H4 (cell line): ENCODE results near the gene HK1. TPM values are rescaled to one million over a fixed set of nuclear protein-coding genes. Genes with fewer than 3 reads are reported as not detected.

Experiments used
- DNase-seq: peaks from one replicate; pipeline ENCODE4 v3.0.0-alpha.2; 2015; ENCODE audit warnings: low spot score
- total RNA-seq: library from RNA; depleted of rRNA; stranded (reverse); fragments of >200 nt; shearing (Covaris generic); gene quantifications from 2 replicates; pipeline ENCODE4 v1.2.3, GENCODE V29; 2014

The HK1 gene
- total RNA-seq, 1 experiment from 2014 or later: 32.1 TPM

DNA sequence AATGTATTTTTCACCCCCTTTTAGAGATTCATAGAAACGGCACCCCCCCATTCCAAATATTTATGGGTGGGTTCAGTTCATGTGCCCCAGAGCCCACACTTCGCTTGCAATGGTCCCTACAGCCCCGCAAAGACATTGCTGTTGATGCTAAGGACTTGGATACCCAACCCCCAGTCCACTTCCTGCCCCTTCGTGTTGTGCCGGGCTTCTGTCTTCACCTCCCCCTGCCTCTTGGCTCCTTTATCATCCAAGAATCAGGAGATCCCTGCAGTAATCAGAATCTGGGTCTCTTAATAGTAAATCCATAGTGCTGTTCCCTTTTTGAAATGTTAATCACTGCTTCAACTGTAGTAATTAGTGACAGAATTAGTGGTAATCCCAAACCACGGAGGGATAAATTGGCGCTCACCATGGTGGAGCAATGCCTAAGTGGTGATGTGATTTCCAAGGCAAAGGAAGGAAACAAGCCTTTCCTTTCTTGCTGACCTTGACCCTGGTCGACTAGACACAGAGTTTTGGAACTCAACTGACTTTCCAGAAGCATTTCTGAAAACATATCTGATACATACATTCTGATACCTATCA is 67.7 kb downstream of the HK1 start:
- DNase-seq: no peak

GRCh38 chr10:69346776-69347175 is 68.5 kb downstream of the HK1 start:
- no peak for DNase-seq

- DNase-seq: peak; percentile 56
Observed at GRCh38 chr10:69348816-69349541, 70.7 kb downstream of the HK1 start.

GRCh38 chr10:69349542-69349888 is 71.2 kb downstream of the HK1 start:
- DNase-seq: no peak

DNA sequence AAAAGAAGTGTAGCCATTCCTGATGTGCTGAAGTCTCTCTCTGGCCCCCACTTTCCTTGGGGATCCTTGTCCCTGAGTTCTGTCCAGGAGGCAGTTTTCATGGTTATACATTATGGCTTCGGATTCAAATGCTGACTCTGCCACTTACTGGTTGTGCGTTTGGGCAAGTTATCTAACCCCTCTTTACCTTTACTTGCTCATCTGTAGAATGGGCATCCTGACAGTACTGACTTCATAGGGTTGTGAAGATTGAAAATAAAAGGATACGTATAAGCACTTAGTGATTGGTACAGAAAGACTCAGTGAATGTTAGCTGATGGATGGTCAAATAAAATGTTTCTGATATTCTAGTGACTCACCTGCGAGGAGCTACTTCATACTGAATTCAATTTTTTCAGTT is 73.3 kb downstream of the HK1 start:
- no peak for DNase-seq

DNA sequence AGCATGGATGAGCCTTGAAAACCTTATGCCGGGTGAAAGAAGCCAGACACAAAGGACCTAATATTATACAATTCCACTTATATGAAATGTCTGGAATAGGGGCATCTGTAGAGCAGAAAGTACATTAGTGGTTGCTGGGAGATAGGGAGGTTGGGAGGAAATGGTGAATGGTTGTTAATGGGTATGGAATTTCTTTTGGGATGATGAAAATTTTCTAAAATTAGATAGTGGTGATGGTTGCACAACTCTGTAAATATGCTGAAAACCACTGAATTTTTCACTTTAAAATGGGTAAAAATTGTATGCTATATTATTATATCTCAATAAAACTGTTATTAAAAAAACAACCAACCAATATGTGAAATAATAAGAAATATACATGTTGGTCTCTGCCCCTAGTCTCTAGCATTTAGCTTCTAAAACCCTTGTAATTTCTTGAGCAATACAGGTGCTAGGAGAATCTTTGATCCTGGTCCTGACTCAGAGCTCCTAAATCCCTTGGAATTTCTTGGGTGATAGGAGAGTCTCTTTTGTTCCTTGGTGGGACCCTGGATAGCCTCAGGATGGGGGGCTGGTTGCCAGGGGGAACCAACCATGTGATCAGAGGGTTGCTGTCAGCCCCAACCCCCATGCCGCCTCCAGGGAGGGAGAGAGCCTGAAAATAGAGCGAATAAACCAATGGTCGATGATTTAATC is 74.4 kb downstream of the HK1 start:
- no peak for DNase-seq

DNA sequence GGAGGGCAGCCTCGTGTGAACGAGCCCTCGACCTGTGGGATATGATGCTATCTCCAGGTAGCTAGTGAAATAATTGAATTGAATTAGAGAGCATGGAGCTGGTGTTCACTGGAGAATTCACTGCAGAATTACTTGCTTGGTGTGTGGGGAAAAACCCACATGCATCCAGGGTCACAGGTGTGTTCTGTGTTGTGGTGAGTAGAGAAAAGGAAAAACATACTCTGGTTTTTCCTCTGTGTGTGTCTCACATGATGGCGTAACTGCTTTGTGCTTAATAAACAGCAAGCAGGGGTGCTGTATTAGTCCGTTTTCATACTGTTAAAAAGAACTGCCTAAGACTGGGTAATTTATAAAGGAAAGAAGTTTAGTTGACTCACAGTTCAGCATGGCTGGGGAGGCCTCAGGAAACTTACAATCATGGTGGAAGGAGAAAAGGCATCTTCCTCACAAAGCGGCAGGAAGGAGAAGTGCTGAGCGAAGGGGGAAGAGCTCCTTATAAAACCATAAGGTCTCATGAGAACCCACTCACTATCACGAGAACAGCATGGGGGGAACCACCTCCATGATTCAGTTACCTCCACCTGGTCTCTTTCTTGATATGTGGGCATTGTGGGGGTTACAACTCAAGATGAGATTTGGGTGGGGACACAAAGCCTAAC is 75.8 kb downstream of the HK1 start:
- no peak for DNase-seq

DNA sequence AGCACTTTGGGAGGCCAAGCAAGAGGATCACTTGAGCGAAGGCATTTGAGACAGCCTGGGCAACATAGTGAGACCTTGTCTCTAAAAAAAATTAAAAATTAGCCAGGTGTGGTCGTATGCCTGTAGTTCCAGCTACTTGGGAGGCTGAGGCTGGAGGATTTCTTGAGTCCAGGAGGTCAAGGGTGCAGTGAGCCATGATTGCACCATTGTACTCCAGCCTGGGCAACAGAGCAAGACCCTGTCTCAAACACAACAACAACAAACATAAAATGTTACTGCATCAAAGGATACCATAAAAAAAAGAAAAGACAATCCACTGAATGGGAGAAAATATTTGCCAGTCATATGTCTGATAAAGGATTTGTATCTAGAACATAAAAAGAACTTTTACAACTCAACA is 77.9 kb downstream of the HK1 start:
- DNase-seq: no peak

DNA sequence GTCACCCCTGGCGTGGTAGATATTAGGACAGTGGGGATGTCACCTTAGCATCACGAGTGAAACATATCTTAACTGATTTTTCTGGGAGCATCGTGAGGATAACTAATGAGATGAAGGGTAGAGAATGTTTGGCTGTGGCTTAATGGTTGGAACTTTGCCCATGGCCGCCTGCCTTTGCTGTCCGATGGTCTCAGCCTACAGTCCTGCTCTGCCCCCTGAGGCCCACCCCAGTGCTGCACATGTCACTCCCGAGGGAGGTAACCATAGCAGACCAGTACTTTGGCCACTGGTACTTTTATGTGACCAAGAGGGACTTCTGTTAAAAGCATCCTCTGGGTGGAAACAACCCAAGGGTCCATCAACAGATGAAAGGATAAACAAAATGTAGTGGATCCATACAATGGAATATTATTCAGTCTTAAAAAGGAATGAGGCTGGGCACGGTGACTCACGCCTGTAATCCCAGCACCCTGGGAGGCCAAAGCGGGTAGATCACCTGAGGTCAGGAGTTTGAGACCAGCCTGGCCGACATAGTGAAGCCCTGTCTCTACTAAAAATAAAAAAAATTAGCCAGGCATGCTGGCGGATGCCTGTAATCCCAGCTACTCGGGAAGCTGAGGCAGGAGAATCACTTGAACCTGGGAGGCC is 80.0 kb downstream of the HK1 start:
- no peak for DNase-seq

- DNase-seq: no peak
Observed at GRCh38 chr10:69359148-69359547, 80.9 kb downstream of the HK1 start.

- DNase-seq: no peak
Observed at GRCh38 chr10:69359594-69359993, 81.3 kb downstream of the HK1 start.

DNA sequence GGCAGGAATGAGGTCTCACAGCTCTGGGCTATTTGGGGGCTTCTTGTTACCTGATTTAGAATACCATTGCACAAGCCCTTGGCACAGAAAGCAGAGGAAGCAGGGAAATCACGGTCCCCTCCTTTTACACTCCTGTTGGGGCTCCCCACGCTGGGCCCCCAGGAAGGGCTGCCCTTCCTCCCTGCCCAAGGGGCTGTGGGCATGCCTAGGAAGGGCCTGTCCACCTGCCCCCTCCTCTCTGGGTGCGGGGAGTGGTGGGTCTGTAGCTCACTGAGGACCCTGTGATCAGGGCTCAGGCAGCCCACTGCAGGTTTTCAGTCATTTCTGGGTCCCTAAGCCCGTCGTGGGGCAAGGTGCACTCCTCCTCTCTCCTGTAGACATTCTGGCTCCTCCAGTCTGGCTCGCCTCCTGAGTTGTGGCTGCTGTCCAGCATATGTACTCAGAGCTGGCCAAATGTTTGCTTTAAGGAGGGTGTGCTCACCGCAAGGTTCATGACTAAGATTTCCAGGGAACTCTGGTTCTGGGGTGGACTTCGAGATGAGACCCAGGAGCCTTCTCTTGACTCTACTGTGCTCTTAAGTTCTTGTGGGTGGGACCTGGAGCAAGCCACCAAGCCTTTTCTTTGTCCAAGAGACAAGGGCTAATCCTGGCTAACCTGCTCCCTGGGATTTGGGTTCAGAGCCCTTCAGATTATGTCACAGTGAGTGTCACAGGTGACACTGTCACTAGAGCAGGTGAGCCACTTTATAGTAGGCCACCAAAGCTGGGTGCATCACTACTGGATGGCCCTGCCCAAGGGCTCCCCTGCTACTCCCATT is 82.4 kb downstream of the HK1 start:
- DNase-seq: peak; percentile 90

DNA sequence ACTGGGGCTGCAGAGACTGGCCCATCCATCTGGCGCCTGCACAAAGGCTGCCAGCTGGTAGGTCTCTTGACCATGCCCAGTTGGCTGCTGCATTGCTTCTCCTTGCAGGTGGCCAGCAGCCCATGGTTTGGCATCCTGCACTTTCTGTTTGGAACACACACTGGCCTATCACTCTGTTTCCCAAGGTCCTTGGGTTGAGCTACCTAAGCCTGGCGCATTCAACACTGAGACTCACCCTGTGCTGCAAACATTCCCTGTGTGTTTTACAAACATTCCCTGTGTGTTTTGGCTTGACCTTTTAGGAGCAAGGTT is 83.0 kb downstream of the HK1 start:
- no peak for DNase-seq

DNA sequence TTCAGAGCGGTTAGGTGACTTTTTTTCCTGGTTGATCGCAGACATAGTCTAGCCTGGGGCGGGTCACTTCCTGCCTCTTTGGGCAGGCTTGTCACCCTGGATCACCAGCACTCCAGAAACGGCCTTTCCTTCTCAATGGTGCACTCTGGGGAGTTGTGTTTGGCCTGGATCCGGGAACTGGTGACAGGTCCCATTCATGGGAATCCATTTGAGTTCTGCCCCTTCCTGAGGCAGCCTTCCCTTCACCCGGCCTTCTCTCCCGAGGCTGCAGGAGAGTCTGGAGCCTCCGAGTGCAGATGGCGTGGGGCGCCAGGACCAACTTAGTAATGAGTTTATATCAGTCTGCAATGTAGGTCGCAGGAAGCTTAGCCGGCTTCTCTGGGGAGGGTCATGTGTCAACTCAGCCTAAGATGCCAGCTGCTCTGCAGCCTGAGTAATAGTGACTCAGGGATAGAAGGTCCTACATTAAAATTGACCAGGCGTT is 84.2 kb downstream of the HK1 start:
- peak; percentile 75 for DNase-seq

DNA sequence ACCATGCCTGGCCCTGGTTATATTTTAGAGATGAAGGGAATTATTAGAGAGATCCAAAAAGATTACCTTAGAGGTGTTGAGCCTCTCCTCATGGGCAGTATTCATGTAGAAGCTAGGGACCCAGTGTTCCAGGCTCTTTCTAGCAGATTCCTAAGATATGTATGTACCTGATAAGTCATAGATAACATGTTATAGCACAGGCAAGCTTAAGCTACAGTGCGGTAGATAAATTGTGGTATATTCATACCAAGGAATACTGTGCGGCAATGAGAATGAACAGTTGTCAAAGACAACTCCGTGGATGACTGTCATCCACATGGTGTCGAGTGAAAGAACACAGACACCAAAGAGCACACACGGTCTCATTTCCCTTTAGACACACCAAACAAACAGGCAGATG is 85.4 kb downstream of the HK1 start:
- DNase-seq: no peak

- no peak for DNase-seq
Observed at GRCh38 chr10:69364232-69364940, 86.1 kb downstream of the HK1 start.

GRCh38 chr10:69366738-69367137 is 88.4 kb downstream of the HK1 start:
- DNase-seq: no peak

DNA sequence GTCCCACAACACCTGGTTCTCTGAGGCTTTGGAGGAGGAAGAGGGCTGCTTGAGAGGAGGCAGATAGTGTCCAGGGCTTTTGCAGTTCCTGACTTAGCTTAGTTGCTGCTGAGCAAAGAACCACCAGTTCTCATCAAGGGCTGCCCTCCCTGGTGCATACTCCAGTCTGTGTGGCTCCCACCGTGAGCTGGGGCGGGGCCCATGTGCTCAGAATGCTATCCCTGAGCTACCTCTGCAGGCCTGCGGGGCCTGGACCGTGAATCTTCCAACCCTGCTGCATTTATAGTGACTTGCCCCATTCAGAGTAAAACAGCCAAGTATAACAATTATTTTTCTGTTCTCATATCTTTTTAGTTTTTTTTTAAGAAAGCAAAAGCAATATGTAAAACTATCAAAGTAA is 89.2 kb downstream of the HK1 start:
- DNase-seq: no peak

- DNase-seq: no peak
Observed at GRCh38 chr10:69372126-69372980, 94.1 kb downstream of the HK1 start.

DNA sequence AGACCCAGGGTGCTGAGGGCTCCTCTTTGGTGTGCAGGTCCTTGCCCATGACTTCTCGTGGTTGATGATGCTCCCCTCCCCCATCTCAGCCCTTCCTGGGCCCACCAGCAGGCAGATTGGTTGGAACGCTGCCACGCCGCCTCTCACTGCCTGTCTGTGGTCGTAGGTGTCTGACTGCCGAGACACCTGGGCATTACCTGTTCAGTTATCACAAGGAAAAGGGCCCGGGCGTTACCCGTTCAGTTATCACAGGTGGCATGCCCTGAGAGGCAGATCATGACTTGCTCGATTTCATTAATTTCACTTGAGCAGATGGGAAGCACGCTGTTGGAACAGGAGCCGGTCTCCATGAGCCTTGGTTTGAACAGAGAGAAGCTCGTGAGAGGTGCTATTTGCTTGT is 95.9 kb downstream of the HK1 start:
- DNase-seq: no peak
